ENCODE data around the gene PCDHGA8.

DNA sequence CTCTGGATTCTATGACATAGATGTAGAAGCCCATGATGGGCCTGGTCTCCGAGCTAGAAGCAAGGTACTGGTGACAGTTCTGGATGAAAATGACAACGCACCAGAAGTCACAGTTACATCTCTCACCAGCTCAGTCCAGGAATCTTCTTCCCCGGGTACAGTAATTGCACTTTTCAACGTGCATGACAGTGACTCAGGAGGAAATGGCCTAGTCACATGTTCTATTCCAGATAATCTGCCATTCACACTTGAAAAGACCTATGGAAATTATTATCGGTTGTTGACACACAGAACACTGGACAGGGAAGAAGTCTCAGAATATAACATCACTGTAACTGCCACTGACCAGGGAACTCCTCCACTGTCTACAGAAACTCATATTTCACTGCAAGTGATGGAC, 36.3 kb upstream of the PCDHGA8 start:
- TF ChIP-seq, protein P1, sequence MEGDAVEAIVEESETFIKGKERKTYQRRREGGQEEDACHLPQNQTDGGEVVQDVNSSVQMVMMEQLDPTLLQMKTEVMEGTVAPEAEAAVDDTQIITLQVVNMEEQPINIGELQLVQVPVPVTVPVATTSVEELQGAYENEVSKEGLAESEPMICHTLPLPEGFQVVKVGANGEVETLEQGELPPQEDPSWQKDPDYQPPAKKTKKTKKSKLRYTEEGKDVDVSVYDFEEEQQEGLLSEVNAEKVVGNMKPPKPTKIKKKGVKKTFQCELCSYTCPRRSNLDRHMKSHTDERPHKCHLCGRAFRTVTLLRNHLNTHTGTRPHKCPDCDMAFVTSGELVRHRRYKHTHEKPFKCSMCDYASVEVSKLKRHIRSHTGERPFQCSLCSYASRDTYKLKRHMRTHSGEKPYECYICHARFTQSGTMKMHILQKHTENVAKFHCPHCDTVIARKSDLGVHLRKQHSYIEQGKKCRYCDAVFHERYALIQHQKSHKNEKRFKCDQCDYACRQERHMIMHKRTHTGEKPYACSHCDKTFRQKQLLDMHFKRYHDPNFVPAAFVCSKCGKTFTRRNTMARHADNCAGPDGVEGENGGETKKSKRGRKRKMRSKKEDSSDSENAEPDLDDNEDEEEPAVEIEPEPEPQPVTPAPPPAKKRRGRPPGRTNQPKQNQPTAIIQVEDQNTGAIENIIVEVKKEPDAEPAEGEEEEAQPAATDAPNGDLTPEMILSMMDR (IDR thresholded peaks at IDR 0.05) = no peak
- no peak for TF ChIP-seq POLR2A (IDR thresholded peaks at IDR 0.05)

Data from uterus (tissue), 2 donors.